ENCODE data around the gene RPS14. TPM values are rescaled to one million over a fixed set of nuclear protein-coding genes. Genes with fewer than 3 reads are reported as not detected.

Gene RPS14
- total and polyA plus RNA-seq, 9 of the 15 experiments (the other 6 are each of a cell fraction or from before 2014, with no cell fraction given) = 1,824 to 5,983 (median 3,017) TPM

GRCh38 chr5:150485693-150486401, 36.3 kb upstream of the RPS14 start (continued):
- TF ChIP-seq UBTF (IDR thresholded peaks at IDR 0.05; ENCODE audit: borderline replicate concordance in 1 of 2, low read depth in 2 of 2, low read length in 2 of 2) = peak in 1 of 2 experiments; percentile 79; a peak in 2 of 4 replicates
- TF ChIP-seq ZZZ3 (IDR thresholded peaks at IDR 0.05) = no peak
- TF ChIP-seq CEBPZ (IDR thresholded peaks at IDR 0.05; ENCODE audit: borderline replicate concordance, low read depth, low read length) = no peak
- no peak for TF ChIP-seq CBX3 (IDR thresholded peaks at IDR 0.05; ENCODE audit: borderline replicate concordance in 1 of 2, low read length in 2 of 2)
- peak; percentile 37 for TF ChIP-seq EGR1 (conservative IDR thresholded peaks at IDR 0.05)
- peak; percentile 93 for TF ChIP-seq VEZF1 (CRISPR knock-in tag; IDR thresholded peaks at IDR 0.05)
- peak in 1 of 2 experiments; percentile 83; a peak in 3 of 4 replicates for TF ChIP-seq MAZ (CRISPR knock-in tag; conservative IDR thresholded peaks at IDR 0.05 in 1 of 2, IDR thresholded peaks at IDR 0.05 in 1 of 2)
- 0 out of 2 replicates have a peak, but pooled peaks have one; percentile 35 for TF ChIP-seq ZNF766 (CRISPR knock-in tag; conservative IDR thresholded peaks at IDR 0.05)
- TF ChIP-seq HDAC1 (IDR thresholded peaks at IDR 0.05) = 0 out of 4 replicates have a peak, but pooled peaks of 1 of the 2 experiments have one; percentile 22
- TF ChIP-seq ZNF764 (CRISPR knock-in tag; IDR thresholded peaks at IDR 0.05; ENCODE audit: low read depth) = no peak
- peak; percentile 41; the same call in 1 of the 2 replicates for TF ChIP-seq FOXP1 (CRISPR knock-in tag; IDR thresholded peaks at IDR 0.05)
- no peak for TF ChIP-seq GTF2F1 (IDR thresholded peaks at IDR 0.05; ENCODE audit: low read depth, low read length)
- no peak for TF ChIP-seq ZNF699 (CRISPR knock-in tag; IDR thresholded peaks at IDR 0.05; ENCODE audit: insufficient replicate concordance)
- TF ChIP-seq ARNT (IDR thresholded peaks at IDR 0.05) = no peak
- no peak for TF ChIP-seq FOXA3 (CRISPR knock-in tag; conservative IDR thresholded peaks at IDR 0.05 in 1 of 2, IDR thresholded peaks at IDR 0.05 in 1 of 2)
- TF ChIP-seq EZH2 (IDR thresholded peaks at IDR 0.05; ENCODE audit: borderline replicate concordance, low read depth, low read length) = no peak
- no peak for TF ChIP-seq PURB (CRISPR knock-in tag; IDR thresholded peaks at IDR 0.05; ENCODE audit: low read depth)
- no peak for TF ChIP-seq COPS2 (conservative IDR thresholded peaks at IDR 0.05)
- TF ChIP-seq HCFC1 (IDR thresholded peaks at IDR 0.05; ENCODE audit: low read depth, low read length) = no peak
- TF ChIP-seq CBX8 (IDR thresholded peaks at IDR 0.05; ENCODE audit: borderline replicate concordance, extremely low read depth, low read depth, low read length, poor library complexity, severe bottlenecking) = no peak
